ENCODE measurements around the gene NPB.

NPB gene

GRCh38 chr17:81926451-81927151, 24.6 kb downstream of the NPB start:
- H3K4me3 Mint-ChIP-seq, result peak overlapping the region; percentile 87 to 89 (median 88)
- peaks cover 23% of the 10 kb centered on the region for H3K4me1 Mint-ChIP-seq
- no peaks in the 10 kb centered on the region for H3K9me3 Mint-ChIP-seq
- no peak for TF ChIP-seq CTCF (IDR thresholded peaks at IDR 0.05; ENCODE audit: unreplicated experiment in 3 of 3)
- no peaks in the 10 kb centered on the region for H3K27me3 Mint-ChIP-seq (ENCODE audit: low read depth)
- peak overlapping the region; percentile 79 to 95 (median 93) for H3K27ac Mint-ChIP-seq
- no peaks in the 10 kb centered on the region for H3K36me3 Mint-ChIP-seq (ENCODE audit: low read depth)

- no peaks in the 10 kb centered on the region for H3K9me3 Mint-ChIP-seq
- no peaks in the 10 kb centered on the region for H3K36me3 Mint-ChIP-seq (ENCODE audit: low read depth)
- no peaks in the 10 kb centered on the region for H3K27me3 Mint-ChIP-seq (ENCODE audit: low read depth)
- no peak overlapping the region for H3K27ac Mint-ChIP-seq
- peak overlapping the region; percentile 70 to 84 (median 79) for H3K4me3 Mint-ChIP-seq
- peaks cover 23% of the 10 kb centered on the region for H3K4me1 Mint-ChIP-seq
- TF ChIP-seq CTCF (IDR thresholded peaks at IDR 0.05; ENCODE audit: unreplicated experiment in 3 of 3), result no peak
These were observed 25.2 kb downstream of the NPB start for GRCh38 chr17:81927152-81927652.

- Mint-ChIP-seq H3K27ac (peak within 1 kb of the TSS; percentile 79 to 95 (median 93)), H3K4me1 (peaks cover 23% of the 10 kb centered on the region), H3K27me3 (ENCODE audit: low read depth) (no peaks in the 10 kb centered on the region), H3K9me3 (no peaks in the 10 kb centered on the region), H3K36me3 (ENCODE audit: low read depth) (no peaks in the 10 kb centered on the region), H3K4me3 (peak within 1 kb of the TSS; percentile 87 to 89 (median 88))
- peak; percentile 19 to 55 (median 34) for TF ChIP-seq CTCF (IDR thresholded peaks at IDR 0.05; ENCODE audit: unreplicated experiment in 3 of 3)
These were observed 25.9 kb downstream of the NPB start, which contains the start of gene MAFG for GRCh38 chr17:81927653-81928543. TSS of gene MAFG (minus strand) at chr17:81927735. CDS start at chr17:81923185, 4,550 bp downstream.

GRCh38 chr17:81928544-81929252, 26.7 kb downstream of the NPB start:
- H3K36me3 Mint-ChIP-seq (ENCODE audit: low read depth), result no peaks in the 10 kb centered on the region
- H3K4me1 Mint-ChIP-seq, result peaks cover 18% of the 10 kb centered on the region
- peak overlapping the region; percentile 71 to 81 (median 78) for H3K4me3 Mint-ChIP-seq
- H3K9me3 Mint-ChIP-seq, result no peaks in the 10 kb centered on the region
- peak overlapping the region in 1 of 3 experiments; percentile 65 for H3K27ac Mint-ChIP-seq
- TF ChIP-seq CTCF (IDR thresholded peaks at IDR 0.05; ENCODE audit: unreplicated experiment in 3 of 3), result no peak
- peaks cover under 1% of the 10 kb centered on the region for H3K27me3 Mint-ChIP-seq (ENCODE audit: low read depth)

- Mint-ChIP-seq H3K27me3 (ENCODE audit: low read depth) (peaks cover 4% of the 10 kb centered on the region), H3K9me3 (no peaks in the 10 kb centered on the region), H3K4me1 (peaks cover 13% of the 10 kb centered on the region), H3K27ac (peak overlapping the region in 1 of 3 experiments; percentile 65), H3K36me3 (ENCODE audit: low read depth) (peaks cover 3% of the 10 kb centered on the region), H3K4me3 (peak overlapping the region; percentile 71 to 81 (median 78))
- no peak for TF ChIP-seq CTCF (IDR thresholded peaks at IDR 0.05; ENCODE audit: unreplicated experiment in 3 of 3)
These were observed 27.5 kb downstream of the NPB start for GRCh38 chr17:81929253-81930141.
